GM23338 (cell line): ENCODE data around the gene IPCEF1. TPM values are rescaled to one million over a fixed set of nuclear protein-coding genes. Genes with fewer than 3 reads are reported as not detected.

ENCODE experiments used
- ATAC-seq: fragments of 200-7000 bp; cut with Tn5 transposase; 3 replicates; pipeline ENCODE4 v1.9.1; 2020
- DNase-seq: peaks from one replicate; pipeline ENCODE4 v3.0.0-alpha.2; 2015; ENCODE audit warnings: low spot score
- H2AFZ ChIP-seq: fragments of 200-600 bp; sonication (generic); 2 replicates; pipeline ENCODE4 v1.8.0; 2016; ENCODE audit warnings: antibody characterized with exemption, mild to moderate bottlenecking, moderate library complexity
- H3F3A ChIP-seq: fragments of 200-600 bp; sonication (generic); replicated peaks from 2 replicates; pipeline ENCODE4 v1.8.0; 2017; ENCODE audit warnings: antibody characterized with exemption, mixed run types, low read depth
- H3K27ac ChIP-seq: fragments of 200-600 bp; sonication (generic); 2 replicates; pipeline ENCODE4 v1.6.1; 2016; ENCODE audit warnings: low read depth
- H3K27me3 ChIP-seq: fragments of 200-600 bp; sonication (generic); 2 replicates; pipeline ENCODE4 v1.8.0; 2016; ENCODE audit warnings: mild to moderate bottlenecking, mixed run types, moderate library complexity; ENCODE audit not compliant: insufficient read depth
- H3K36me3 ChIP-seq: fragments of 200-600 bp; sonication (generic); 2 replicates; pipeline ENCODE4 v1.8.0; 2016; ENCODE audit warnings: mild to moderate bottlenecking; ENCODE audit not compliant: insufficient read depth
- H3K4me1 ChIP-seq: fragments of 200-600 bp; sonication (generic); 2 replicates; pipeline ENCODE4 v1.8.0; 2016; ENCODE audit warnings: mild to moderate bottlenecking, moderate library complexity; ENCODE audit not compliant: insufficient read depth
- H3K4me2 ChIP-seq: fragments of 200-600 bp; sonication (generic); 2 replicates; pipeline ENCODE4 v1.7.1; 2017; ENCODE audit warnings: mixed run types
- H3K4me3 ChIP-seq: fragments of 200-600 bp; sonication (generic); 2 replicates; pipeline ENCODE4 v1.6.1; 2016; ENCODE audit warnings: mixed run types
- H3K79me2 ChIP-seq: fragments of 200-600 bp; sonication (generic); replicated peaks from 2 replicates; pipeline ENCODE4 v1.8.0; 2017; ENCODE audit warnings: mild to moderate bottlenecking; ENCODE audit not compliant: insufficient read depth
- H3K9me2 ChIP-seq: fragments of 200-600 bp; sonication (generic); 2 replicates; pipeline ENCODE4 v1.8.0; 2017; ENCODE audit not compliant: insufficient read depth
- H4K20me1 ChIP-seq: fragments of 200-600 bp; sonication (generic); replicated peaks from 2 replicates; pipeline ENCODE4 v1.8.0; 2017; ENCODE audit warnings: mild to moderate bottlenecking; ENCODE audit not compliant: insufficient read depth
- H3K27ac Mint-ChIP-seq: 2 replicates; pipeline ENCODE4 v1.8.0; 2020; ENCODE audit warnings: inconsistent platforms, mild to moderate bottlenecking, moderate library complexity, mixed read lengths
- H3K27me3 Mint-ChIP-seq: 3 replicates; pipeline ENCODE4 v1.8.0; 2022; ENCODE audit warnings: low read depth, mild to moderate bottlenecking, moderate library complexity, mixed read lengths, inconsistent platforms; ENCODE audit not compliant: insufficient read depth, poor library complexity
- H3K36me3 Mint-ChIP-seq: 3 replicates; pipeline ENCODE4 v1.8.0; 2021; ENCODE audit warnings: low read depth, mild to moderate bottlenecking, inconsistent platforms, moderate library complexity, mixed read lengths
- H3K4me1 Mint-ChIP-seq: 3 replicates; pipeline ENCODE4 v1.8.0; 2020; ENCODE audit warnings: mild to moderate bottlenecking, inconsistent platforms, mixed read lengths
- H3K4me3 Mint-ChIP-seq: 3 replicates; pipeline ENCODE4 v1.8.0; 2021; ENCODE audit warnings: moderate library complexity, mild to moderate bottlenecking, inconsistent platforms, mixed read lengths
- H3K9me3 Mint-ChIP-seq: 3 replicates; pipeline ENCODE4 v1.8.0; 2020; ENCODE audit warnings: moderate library complexity, mild to moderate bottlenecking, inconsistent platforms, mixed read lengths
- CREB1 ChIP-seq: fragments of 250-450 bp; sonication (Bioruptor Pico); IDR thresholded peaks from 2 replicates; pipeline ENCODE4 v1.5.0; 2020; ENCODE audit warnings: low read depth, mild to moderate bottlenecking, moderate library complexity
- EZH2 ChIP-seq: fragments of 200-600 bp; sonication (generic); IDR thresholded peaks from one replicate; pipeline ENCODE4 v1.8.0; 2017; ENCODE audit warnings: antibody characterized with exemption, mild to moderate bottlenecking, low read depth; ENCODE audit not compliant: unreplicated experiment
- EZH2phosphoT487 ChIP-seq: fragments of 200-600 bp; sonication (generic); IDR thresholded peaks from one replicate; pipeline ENCODE4 v1.8.1; 2018; ENCODE audit warnings: antibody characterized with exemption; ENCODE audit not compliant: unreplicated experiment
- JUNB ChIP-seq: IDR thresholded peaks from one replicate; pipeline ENCODE4 v1.6.1; 2016; ENCODE audit warnings: antibody characterized with exemption; ENCODE audit not compliant: unreplicated experiment
- POLR2AphosphoS5 ChIP-seq: IDR thresholded peaks from 2 replicates; pipeline ENCODE4 v1.6.1; 2016; ENCODE audit warnings: antibody characterized with exemption, low read depth
- STAT1 ChIP-seq: IDR thresholded peaks from one replicate; pipeline ENCODE4 v1.6.1; 2016; ENCODE audit warnings: antibody characterized with exemption; ENCODE audit not compliant: unreplicated experiment
- ZNF114 ChIP-seq: fragments of 250-450 bp; sonication (Bioruptor Pico); IDR thresholded peaks from 2 replicates; pipeline ENCODE4 v1.5.0; 2020; ENCODE audit warnings: mild to moderate bottlenecking, moderate library complexity
- ZNF331 ChIP-seq: fragments of 250-450 bp; sonication (Bioruptor Pico); IDR thresholded peaks from 2 replicates; pipeline ENCODE4 v1.5.0; 2020; ENCODE audit warnings: low read depth, mild to moderate bottlenecking, moderate library complexity
- polyA plus RNA-seq: library from polyadenylated mRNA; unstranded; fragments of >200 nt; fragmentation: Nextera tagmentation; extraction: Ambion mirVana; gene quantifications from 2 replicates; pipeline ENCODE4 v1.2.1, GENCODE V29; 2016
- total RNA-seq: library from RNA; depleted of rRNA; stranded (reverse); fragments of >200 nt; shearing (Covaris generic); gene quantifications from 2 replicates; pipeline ENCODE4 v1.2.3, GENCODE V29; 2014
- TF ChIP-seq, protein P1 (sequence below): IDR thresholded peaks from one replicate; pipeline ENCODE4 v1.6.1; 2018; ENCODE audit warnings: antibody characterized with exemption; ENCODE audit not compliant: unreplicated experiment

Gene IPCEF1
- total and polyA plus RNA-seq, 2 experiments from 2014 or later = 0.15 to 1.8 TPM

GRCh38 chr6:154266560-154267099 is 90.0 kb downstream of the IPCEF1 start:
- H4K20me1 ChIP-seq = no peaks in the 10 kb centered on the region
- Mint-ChIP-seq H3K27me3 (no peaks in the 10 kb centered on the region), H3K4me1 (no peaks in the 10 kb centered on the region), H3K27ac (no peak overlapping the region), H3K36me3 (peaks cover 9% of the 10 kb centered on the region), H3K4me3 (no peak overlapping the region), H3K9me3 (peaks cover 18% of the 10 kb centered on the region)
- no peak overlapping the region for H3K4me2 ChIP-seq
- ATAC-seq (no peak), DNase-seq (no peak)
- H2AFZ ChIP-seq = no peak overlapping the region
- no peaks in the 10 kb centered on the region for H3K4me1 ChIP-seq
- TF ChIP-seq EZH2phosphoT487 = no peak
- no peak for TF ChIP-seq CREB1
- TF ChIP-seq EZH2 = no peak
- TF ChIP-seq, protein P1, sequence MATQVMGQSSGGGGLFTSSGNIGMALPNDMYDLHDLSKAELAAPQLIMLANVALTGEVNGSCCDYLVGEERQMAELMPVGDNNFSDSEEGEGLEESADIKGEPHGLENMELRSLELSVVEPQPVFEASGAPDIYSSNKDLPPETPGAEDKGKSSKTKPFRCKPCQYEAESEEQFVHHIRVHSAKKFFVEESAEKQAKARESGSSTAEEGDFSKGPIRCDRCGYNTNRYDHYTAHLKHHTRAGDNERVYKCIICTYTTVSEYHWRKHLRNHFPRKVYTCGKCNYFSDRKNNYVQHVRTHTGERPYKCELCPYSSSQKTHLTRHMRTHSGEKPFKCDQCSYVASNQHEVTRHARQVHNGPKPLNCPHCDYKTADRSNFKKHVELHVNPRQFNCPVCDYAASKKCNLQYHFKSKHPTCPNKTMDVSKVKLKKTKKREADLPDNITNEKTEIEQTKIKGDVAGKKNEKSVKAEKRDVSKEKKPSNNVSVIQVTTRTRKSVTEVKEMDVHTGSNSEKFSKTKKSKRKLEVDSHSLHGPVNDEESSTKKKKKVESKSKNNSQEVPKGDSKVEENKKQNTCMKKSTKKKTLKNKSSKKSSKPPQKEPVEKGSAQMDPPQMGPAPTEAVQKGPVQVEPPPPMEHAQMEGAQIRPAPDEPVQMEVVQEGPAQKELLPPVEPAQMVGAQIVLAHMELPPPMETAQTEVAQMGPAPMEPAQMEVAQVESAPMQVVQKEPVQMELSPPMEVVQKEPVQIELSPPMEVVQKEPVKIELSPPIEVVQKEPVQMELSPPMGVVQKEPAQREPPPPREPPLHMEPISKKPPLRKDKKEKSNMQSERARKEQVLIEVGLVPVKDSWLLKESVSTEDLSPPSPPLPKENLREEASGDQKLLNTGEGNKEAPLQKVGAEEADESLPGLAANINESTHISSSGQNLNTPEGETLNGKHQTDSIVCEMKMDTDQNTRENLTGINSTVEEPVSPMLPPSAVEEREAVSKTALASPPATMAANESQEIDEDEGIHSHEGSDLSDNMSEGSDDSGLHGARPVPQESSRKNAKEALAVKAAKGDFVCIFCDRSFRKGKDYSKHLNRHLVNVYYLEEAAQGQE = no peak
- no peak for TF ChIP-seq ZNF331 (CRISPR knock-in tag)
- no peak for TF ChIP-seq JUNB
- TF ChIP-seq ZNF114 (CRISPR knock-in tag) = no peak
- H3F3A ChIP-seq = no peaks in the 10 kb centered on the region
- no peaks in the 10 kb centered on the region for H3K27me3 ChIP-seq
- no peaks in the 10 kb centered on the region for H3K36me3 ChIP-seq
- no peak overlapping the region for H3K27ac ChIP-seq
- H3K9me2 ChIP-seq = no peaks in the 10 kb centered on the region
- no peak overlapping the region for H3K4me3 ChIP-seq
- no peaks in the 10 kb centered on the region for H3K79me2 ChIP-seq

- Mint-ChIP-seq H3K36me3 (peaks cover 9% of the 10 kb centered on the region; the same call in 2 of the 3 replicates), H3K4me3 (no peak overlapping the region), H3K27ac (no peak overlapping the region), H3K4me1 (no peaks in the 10 kb centered on the region), H3K9me3 (peaks cover 12% of the 10 kb centered on the region), H3K27me3 (peaks cover 2% of the 10 kb centered on the region)
- H4K20me1 ChIP-seq = no peaks in the 10 kb centered on the region
- TF ChIP-seq EZH2phosphoT487 = no peak
- no peak for TF ChIP-seq CREB1
- TF ChIP-seq POLR2AphosphoS5 = no peak
- TF ChIP-seq STAT1 = no peak
- no peak for TF ChIP-seq JUNB
- TF ChIP-seq EZH2 = no peak
- TF ChIP-seq ZNF114 (CRISPR knock-in tag) = no peak
- TF ChIP-seq ZNF331 (CRISPR knock-in tag) = no peak
- no peak overlapping the region for H3K4me2 ChIP-seq
- no peak for DNase-seq
- H3K9me2 ChIP-seq = 0 out of 2 replicates have a peak, but pooled peaks cover 5% of the 10 kb centered on the region
- H3K79me2 ChIP-seq = no peaks in the 10 kb centered on the region
- H3F3A ChIP-seq = no peaks in the 10 kb centered on the region
- no peaks in the 10 kb centered on the region for H3K36me3 ChIP-seq
- H3K4me3 ChIP-seq = no peak overlapping the region
- no peak overlapping the region for H2AFZ ChIP-seq
- no peak overlapping the region for H3K27ac ChIP-seq
- H3K4me1 ChIP-seq = no peaks in the 10 kb centered on the region
- ATAC-seq = no peak
- H3K27me3 ChIP-seq = no peaks in the 10 kb centered on the region
These were observed 94.8 kb downstream of the IPCEF1 start for GRCh38 chr6:154261688-154262397.
